ENCODE measurements around the gene TAP1. TPM values are rescaled to one million over a fixed set of nuclear protein-coding genes. Genes with fewer than 3 reads are reported as not detected.

The TAP1 gene
- total and polyA plus RNA-seq, 2 of the 4 experiments (the other 2 are of a cell fraction): 20.1 to 27.6 TPM

- Histone ChIP-seq H3K4ac (ENCODE audit: low read depth, low read length) (no peak overlapping the region), H3K27me3 (ENCODE audit: control insufficient read depth, insufficient read depth, low read length) (no peaks in the 10 kb centered on the region), H2BK120ac (ENCODE audit: low read depth, low read length) (no peak overlapping the region), H4K91ac (ENCODE audit: insufficient read depth, low read depth, low read length) (no peak overlapping the region), H3K4me2 (ENCODE audit: low read depth, low read length) (no peak overlapping the region), H2AK5ac (ENCODE audit: low read depth, low read length) (no peak overlapping the region), H3K56ac (ENCODE audit: extremely low read depth, insufficient read depth, low read length) (no peak overlapping the region), H2AK9ac (replicated peaks; ENCODE audit: low read depth, low read length, poor library complexity) (no peak overlapping the region), H4K8ac (ENCODE audit: low read depth in 2 of 2, low read length in 2 of 2) (no peak overlapping the region), H2AFZ (replicated peaks; ENCODE audit: low read length, poor library complexity) (no peak overlapping the region), H2BK5ac (ENCODE audit: low read depth, low read length, poor library complexity, severe bottlenecking) (no peak overlapping the region), H3K27ac (ENCODE audit: insufficient read depth, low read length) (no peak overlapping the region), H2BK15ac (ENCODE audit: low read depth, low read length) (no peak overlapping the region), H3K79me1 (ENCODE audit: low read depth in 1 of 2, low read length in 2 of 2) (peaks cover 2 to 46% of the 10 kb centered on the region in 2 experiments), H3K36me3 (ENCODE audit: control insufficient read depth, insufficient read depth, low read length) (peaks cover 34% of the 10 kb centered on the region), H3K9me1 (ENCODE audit: insufficient read depth, low read length) (peaks cover 23% of the 10 kb centered on the region), H3K4me3 (ENCODE audit: insufficient read depth, low read depth, low read length) (no peak overlapping the region), H3K9ac (ENCODE audit: low read depth, low read length) (no peak overlapping the region), H3K9me3 (ENCODE audit: control insufficient read depth, insufficient read depth, low read length) (no peaks in the 10 kb centered on the region), H3K18ac (ENCODE audit: low read depth, low read length) (no peak overlapping the region), H3K4me1 (ENCODE audit: control insufficient read depth, insufficient read depth, low read length) (peaks cover 2% of the 10 kb centered on the region; the same call in 1 of the 2 replicates), H3K23ac (ENCODE audit: low read depth, low read length) (no peak overlapping the region), H3K14ac (replicated peaks; ENCODE audit: low read depth, low read length) (no peak overlapping the region), H4K5ac (ENCODE audit: low read depth, low read length) (no peak overlapping the region), H2BK20ac (ENCODE audit: low read depth, low read length) (no peak overlapping the region), H4K20me1 (ENCODE audit: insufficient read depth, low read length) (no peaks in the 10 kb centered on the region)
- dilution Hi-C loops (cut with HindIII; ENCODE audit: low sequenced_read_pairs, unreplicated experiment): no loop called here
- ChIA-PET POLR2A (ENCODE audit: unreplicated experiment) (no interaction called here), CTCF (no interaction called here)
- intact Hi-C loops (cut with micrococcal nuclease): no loop called here
- no peak for ATAC-seq (ENCODE audit: low read depth)
- DNase-seq: no peak
- in situ Hi-C loops (cut with MboI; ENCODE audit: low sequenced_read_pairs): no loop called here
- no TSS peak for BruUV-seq (replicated peaks)
- TF ChIP-seq MXI1 (IDR thresholded peaks at IDR 0.05; ENCODE audit: borderline replicate concordance, low read depth, low read length) (no peak), BHLHE40 (IDR thresholded peaks at IDR 0.05; ENCODE audit: low read depth, low read length) (no peak), RCOR1 (IDR thresholded peaks at IDR 0.05; ENCODE audit: insufficient replicate concordance, low read length) (no peak), ELK1 (IDR thresholded peaks at IDR 0.05; ENCODE audit: borderline replicate concordance, low read depth, low read length) (no peak), SMC3 (IDR thresholded peaks at IDR 0.05; ENCODE audit: low read depth, low read length) (no peak), CEBPB (IDR thresholded peaks at IDR 0.05; ENCODE audit: low read depth, low read length) (no peak), CHD1 (IDR thresholded peaks at IDR 0.05; ENCODE audit: low read depth, low read length) (no peak), MAFK (IDR thresholded peaks at IDR 0.05; ENCODE audit: low read depth, low read length) (no peak), FOS (IDR thresholded peaks at IDR 0.05; ENCODE audit: low read depth, low read length) (no peak), RFX5 (IDR thresholded peaks at IDR 0.05; ENCODE audit: low read depth, low read length) (no peak), RAD21 (IDR thresholded peaks at IDR 0.05; ENCODE audit: low read length) (no peak), MAZ (IDR thresholded peaks at IDR 0.05; ENCODE audit: borderline replicate concordance, low read depth, low read length) (no peak), USF2 (IDR thresholded peaks at IDR 0.05; ENCODE audit: low read depth, low read length) (no peak), POLR2A (IDR thresholded peaks at IDR 0.05; ENCODE audit: low read depth, low read length) (no peak), NFE2L2 (IDR thresholded peaks at IDR 0.05; ENCODE audit: low read depth, low read length) (no peak)
- TF ChIP-seq, protein P1, sequence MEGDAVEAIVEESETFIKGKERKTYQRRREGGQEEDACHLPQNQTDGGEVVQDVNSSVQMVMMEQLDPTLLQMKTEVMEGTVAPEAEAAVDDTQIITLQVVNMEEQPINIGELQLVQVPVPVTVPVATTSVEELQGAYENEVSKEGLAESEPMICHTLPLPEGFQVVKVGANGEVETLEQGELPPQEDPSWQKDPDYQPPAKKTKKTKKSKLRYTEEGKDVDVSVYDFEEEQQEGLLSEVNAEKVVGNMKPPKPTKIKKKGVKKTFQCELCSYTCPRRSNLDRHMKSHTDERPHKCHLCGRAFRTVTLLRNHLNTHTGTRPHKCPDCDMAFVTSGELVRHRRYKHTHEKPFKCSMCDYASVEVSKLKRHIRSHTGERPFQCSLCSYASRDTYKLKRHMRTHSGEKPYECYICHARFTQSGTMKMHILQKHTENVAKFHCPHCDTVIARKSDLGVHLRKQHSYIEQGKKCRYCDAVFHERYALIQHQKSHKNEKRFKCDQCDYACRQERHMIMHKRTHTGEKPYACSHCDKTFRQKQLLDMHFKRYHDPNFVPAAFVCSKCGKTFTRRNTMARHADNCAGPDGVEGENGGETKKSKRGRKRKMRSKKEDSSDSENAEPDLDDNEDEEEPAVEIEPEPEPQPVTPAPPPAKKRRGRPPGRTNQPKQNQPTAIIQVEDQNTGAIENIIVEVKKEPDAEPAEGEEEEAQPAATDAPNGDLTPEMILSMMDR (conservative IDR thresholded peaks at IDR 0.05; ENCODE audit: low read depth, low read length): no peak
- 100% methylated on average over 5 of the region's 10 CpGs; no CpG with 5 or more reads in 1 of the 2 experiments for WGBS, 2 experiments (ENCODE audit: extremely low coverage in 2 of 2, insufficient read length in 1 of 2)
These were observed 6.5 kb downstream of the TAP1 start for GRCh38 chr6:32847004-32847403.
